ENCODE measurements around the gene SOCS7.
A peak's percentile ranks its signal among the peaks of the same experiment; 100 is the strongest.
"Not testable (repeated sequence)": the region's sequence is repeated elsewhere in the genome, so short reads cannot be mapped to it uniquely, and the experiment has no call there.

The SOCS7 gene

GRCh38 chr17:38421871-38422827 lies 70.5 kb downstream of the SOCS7 start:
- no peak for DNase-seq

- DNase-seq, result no peak
These were observed 72.8 kb downstream of the SOCS7 start for GRCh38 chr17:38424297-38424972.

DNA sequence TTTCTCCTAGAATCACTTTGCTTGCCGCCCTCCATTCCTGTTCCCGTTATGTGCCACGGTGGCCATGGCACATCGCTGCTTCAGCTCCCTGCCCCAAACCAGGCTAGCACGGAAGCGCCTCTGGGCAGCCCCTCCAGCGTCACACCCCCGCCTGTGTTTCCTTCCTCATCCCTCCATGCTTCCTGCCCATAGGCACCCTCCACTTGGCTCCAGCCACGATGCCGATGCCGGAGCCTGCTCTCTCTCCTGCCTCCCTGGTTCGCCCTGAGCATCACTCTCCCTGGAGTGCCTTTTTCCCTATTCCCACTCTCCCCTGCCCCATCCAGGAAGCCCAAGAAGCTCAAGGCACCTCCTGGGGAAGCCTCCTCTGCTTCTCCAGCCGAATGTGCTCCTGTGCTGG lies 73.4 kb downstream of the SOCS7 start:
- DNase-seq, result no peak

DNA sequence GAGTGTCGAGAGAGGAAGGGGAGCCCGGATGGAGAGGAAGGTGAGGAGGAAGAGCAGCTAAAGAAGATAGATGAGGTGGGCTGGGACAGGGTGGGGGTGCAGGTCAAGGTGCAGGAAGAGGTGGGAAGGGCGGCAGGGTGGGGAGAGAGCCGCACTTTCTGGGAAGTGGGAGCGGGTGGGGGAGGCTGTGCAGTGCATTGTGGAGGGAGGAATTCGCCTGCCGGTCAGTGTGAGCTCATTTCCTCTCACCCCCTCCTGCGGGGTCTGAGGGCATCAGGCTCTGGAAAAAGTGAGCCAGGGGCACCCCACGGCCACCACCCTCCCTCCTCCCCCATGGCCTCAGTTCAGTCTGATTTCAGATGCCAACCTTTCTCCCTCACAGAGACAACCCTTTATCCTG lies 74.1 kb downstream of the SOCS7 start:
- no peak for DNase-seq

DNA sequence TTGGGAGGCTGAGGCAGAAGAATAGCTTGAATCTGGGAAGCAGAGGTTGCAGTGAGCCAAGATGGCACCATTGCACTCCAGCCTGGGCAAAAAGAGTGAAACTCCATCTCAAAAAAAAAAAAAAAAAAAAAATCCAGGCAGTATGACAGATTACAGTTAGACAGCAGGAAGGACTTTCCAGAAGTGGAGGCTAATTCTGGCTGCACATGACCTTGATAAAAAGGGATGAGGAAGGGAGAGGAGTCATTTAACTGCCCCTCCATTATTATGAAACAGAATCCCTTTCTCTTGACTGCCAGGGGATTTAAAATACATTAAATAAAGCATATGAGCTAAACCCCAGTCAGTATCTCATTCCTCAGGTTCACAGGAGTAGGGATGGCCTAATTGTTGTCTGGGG lies 74.8 kb downstream of the SOCS7 start:
- DNase-seq, result no peak

- DNase-seq, result no peak
These were observed 75.7 kb downstream of the SOCS7 start for GRCh38 chr17:38427160-38427949.

DNA sequence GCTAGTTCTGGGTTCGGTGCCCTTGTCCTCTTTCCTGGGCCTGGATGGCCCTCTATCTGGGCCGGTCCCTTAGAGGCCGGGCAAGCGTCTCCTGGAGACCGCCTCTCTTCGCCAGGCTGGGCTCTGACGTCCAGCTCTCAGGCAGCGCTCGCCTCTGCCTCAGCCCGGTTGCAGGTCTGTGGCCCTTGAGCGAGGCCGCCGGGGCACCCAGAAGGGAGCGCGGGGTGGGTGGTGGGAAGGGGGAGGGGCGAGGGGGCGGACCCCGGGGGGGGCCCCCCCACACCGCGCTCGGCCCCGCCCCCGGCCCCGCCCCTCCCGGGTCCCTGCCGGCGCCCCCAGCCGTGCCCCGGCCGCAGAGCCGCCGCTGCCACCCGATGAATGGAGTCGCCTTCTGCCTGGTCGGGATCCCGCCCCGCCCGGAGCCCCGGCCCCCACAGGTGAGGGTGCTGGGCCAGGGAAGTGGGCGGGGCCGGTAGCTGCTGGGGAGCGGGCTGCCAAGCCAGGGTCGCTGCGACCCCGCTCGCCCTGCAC lies 76.5 kb downstream of the SOCS7 start, which contains the start of gene ARHGAP23:
ARHGAP23 (plus strand) TSS at position 353 of the 531 bp plus-strand sequence; CDS start at position 375, 22 bp downstream.
- peak; percentile 23 for DNase-seq

GRCh38 chr17:38428643-38429371 lies 77.2 kb downstream of the SOCS7 start:
- no peak for DNase-seq

GRCh38 chr17:38429476-38430100 lies 77.9 kb downstream of the SOCS7 start:
- no peak for DNase-seq

DNA sequence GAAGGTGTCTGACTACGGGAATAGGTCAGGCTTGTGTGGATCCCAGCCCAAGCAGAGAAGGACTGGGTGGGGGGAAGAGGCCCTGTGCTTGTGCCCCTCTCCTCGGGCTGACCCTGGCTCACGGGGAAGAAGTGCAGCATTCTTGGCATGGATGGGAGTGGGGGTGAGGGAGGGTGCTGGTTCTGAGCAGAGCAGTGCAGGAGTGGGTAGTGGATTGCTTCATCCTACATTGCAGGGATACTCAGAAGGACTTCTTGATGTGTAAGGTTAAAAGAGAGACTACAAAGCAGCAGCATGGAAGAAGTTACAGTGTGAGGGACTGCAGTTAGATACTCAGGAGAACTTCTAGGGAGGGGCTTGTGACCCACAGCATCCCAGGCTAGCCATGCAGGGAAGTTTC lies 78.7 kb downstream of the SOCS7 start:
- DNase-seq, result no peak

- no peak for DNase-seq
These were observed 79.2 kb downstream of the SOCS7 start for GRCh38 chr17:38430822-38431221.

DNA sequence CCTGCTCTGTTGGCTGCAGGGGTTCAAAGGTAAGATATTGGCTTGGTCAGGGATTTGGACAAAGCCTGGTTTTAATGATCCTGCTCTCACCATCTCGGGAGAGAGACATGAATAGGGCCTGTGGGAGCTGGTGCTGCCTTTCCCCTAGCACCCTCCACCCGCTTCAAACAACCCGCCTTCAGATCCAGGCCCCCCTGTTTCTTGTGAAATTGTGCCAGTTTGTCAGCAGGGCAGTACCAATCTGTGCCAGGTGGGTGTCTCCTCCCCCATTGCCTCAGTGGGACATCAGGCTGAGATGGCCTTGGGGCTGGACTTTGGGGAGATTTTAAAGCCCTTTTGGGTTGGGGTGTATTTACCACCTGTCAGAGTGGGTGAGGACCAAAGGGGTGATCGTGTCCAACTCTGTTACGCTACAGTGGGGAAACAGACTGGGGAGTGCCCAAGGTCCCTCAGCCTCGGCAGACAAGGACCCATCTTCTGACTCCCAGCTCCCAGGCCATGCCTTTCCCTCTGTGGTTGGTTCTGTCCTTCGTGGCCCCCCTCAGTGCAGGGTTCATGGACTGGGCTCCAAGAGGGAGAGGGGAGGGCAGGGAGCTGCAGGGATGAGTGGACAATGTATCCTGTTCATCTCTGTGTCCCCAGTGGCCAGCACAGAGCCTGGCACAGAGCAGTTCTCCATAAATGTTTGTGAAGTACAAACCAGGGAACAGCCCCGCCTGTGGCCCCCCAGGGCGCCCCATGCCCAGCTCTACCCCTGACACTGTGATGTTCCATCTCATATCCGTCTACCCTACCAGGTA lies 79.9 kb downstream of the SOCS7 start:
- no peak for DNase-seq

DNA sequence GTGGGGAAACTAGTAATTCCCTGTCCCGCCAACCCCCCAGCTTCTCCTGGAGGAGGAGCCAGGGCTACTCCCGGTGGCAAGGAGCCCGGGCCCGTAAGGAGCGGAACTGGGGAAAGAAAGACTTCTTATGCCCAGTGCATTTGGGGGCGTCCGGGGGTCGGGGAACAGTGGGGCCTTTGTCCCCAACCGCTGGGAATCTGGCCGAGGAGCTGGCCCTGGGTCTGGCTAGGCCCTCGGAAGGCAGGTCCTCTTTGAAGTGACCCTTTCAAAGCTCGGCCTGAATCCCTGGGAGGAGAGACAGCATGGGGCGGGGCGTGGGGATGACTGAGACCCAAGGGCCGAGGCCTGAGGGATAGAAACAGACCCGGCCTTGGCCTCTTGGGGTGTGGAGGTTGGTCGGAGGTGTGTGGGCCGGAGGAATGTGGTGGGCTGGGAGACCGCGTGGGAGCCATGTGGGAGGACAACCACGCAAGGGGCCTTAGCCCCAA lies 82.6 kb downstream of the SOCS7 start:
- DNase-seq, result no peak

GRCh38 chr17:38435795-38436194 lies 84.2 kb downstream of the SOCS7 start:
- DNase-seq, result no peak

DNA sequence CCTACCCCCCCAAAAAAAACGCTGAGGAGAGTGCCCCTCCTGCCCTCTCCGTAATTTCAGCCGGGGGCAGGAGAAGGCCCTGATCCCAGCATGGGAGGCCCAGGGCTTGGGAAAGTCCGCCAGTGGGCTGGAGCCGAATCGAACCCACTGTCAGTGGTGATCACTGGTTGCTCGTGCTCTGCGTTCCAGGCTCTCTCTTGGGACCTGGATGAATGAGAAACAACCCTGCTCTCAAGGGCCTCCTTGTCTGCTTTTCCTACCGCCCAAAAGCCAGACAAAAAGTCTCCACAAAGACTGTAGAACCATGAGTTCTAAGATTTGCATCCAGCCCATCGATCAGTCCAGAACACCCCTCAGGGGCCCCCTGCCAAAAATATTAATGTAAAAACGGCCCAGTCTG lies 84.7 kb downstream of the SOCS7 start:
- no peak for DNase-seq

DNA sequence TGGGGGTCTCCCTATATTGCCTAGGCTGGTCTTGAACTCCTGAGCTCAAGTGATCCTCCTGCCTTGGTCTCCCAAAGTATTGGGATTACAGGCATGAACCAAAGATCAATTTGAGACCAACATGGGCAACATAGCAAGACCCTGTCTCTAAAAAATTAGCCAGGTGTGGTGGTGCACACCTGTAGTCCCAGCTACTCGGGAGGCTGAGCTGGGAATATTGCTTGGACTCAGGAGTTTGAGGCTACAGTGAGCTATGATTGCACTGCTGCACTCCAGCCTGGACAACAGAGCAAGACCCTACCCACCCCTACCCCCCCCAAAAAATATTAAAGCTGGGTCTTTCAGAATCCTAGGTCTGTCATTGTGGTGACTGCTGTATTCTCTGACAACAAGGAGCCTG lies 85.7 kb downstream of the SOCS7 start:
- not testable (repeated sequence) for DNase-seq

DNA sequence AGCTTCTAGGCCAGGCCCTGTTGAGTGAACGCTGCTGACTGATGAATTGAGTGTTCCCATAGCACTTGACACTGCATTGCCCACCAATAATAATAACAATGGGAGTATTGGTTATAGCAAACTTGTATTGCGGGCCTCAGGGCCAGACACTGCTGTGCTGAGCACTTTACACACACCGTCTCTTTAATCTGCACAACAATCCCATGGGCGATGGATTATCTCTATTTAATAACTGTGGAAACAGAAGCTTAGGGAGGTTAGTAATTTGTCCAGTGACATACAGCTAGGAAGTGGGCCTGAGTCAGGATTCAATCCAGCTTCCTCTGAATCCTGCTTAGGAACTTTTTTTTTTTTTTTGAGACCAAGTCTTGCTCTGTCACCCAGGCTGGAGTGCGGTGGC lies 87.8 kb downstream of the SOCS7 start:
- no peak for DNase-seq

- no peak for DNase-seq
These were observed 89.2 kb downstream of the SOCS7 start for GRCh38 chr17:38440614-38441397.

DNA sequence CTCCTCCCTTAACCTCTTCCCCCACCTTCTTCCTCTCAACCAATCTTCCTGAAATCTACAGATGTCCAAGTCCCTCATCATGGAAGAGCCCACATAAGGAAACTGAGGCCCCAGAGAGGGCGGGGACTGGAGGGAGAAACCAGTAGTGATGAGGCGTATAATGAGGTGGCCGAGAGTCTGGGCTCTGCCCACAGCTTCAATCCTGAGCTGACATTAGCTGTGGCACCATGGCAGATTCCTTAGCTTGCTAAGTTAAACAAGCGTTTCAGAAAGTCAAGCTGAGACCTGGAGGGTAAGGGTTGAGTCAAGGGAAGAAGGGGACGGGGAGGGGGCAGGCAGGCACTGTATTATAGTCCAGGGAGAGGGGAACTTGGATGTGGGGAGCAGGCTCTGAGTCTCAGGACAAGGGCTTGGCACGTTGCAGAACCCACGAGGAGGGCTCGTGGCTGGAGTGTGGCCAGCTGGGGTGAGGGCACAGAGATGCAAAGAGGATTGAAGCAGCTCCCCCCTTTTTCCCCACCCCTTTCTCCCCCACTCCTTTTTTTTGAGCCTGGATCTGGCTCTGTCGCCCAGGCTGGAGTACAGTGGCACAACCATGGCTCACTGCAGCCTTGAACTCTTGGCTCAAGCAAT lies 89.9 kb downstream of the SOCS7 start:
- DNase-seq, result no peak

Measured in activated gamma-delta T cell treated with Interleukin-2 at 50 U/mL for 16 hours (primary cell).